ENCODE measurements around the gene GTPBP6. TPM values are rescaled to one million over a fixed set of nuclear protein-coding genes. Genes with fewer than 3 reads are reported as not detected.

Gene GTPBP6
- total RNA-seq, 1 experiment from 2014 or later, result 37.4 TPM

DNA sequence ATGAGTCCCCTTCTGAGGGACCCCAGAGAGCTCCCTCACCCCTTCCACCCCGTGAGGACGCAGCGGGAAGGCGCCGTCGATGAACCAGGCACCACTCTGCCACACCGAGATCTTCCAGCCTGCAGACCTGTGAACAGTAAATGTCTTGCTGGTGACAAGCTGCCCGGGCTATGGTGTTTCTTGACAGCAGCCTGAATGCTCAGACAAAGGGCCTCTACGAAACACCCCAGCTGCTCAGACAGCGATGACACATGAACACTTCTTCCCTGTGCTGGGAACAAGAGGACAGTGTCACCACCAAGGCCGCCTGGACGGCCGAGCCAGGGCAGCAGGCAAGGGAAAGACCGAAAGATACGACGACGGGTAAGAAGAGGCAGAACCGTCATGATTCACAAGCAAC is 30.6 kb upstream of the GTPBP6 start:
- BruUV-seq (replicated peaks), result no TSS peak
- ATAC-seq (no peak), DNase-seq (ENCODE audit: low read depth, low spot score) (no peak)
- intact Hi-C loops (cut with micrococcal nuclease; ENCODE audit: unreplicated experiment) (no loop called here), in situ Hi-C loops (cut with HindIII; ENCODE audit: low pct_unique_long_range_greater_than_20kb, low sequenced_read_pairs) (no loop called here)
- ChIA-PET CTCF (no interaction called here), POLR2A (no interaction called here)
- no peaks in the 10 kb centered on the region for H3K36me3 ChIP-seq (ENCODE audit: control insufficient read depth, insufficient read depth, low read length)
- TF ChIP-seq TCF7L2 (IDR thresholded peaks at IDR 0.05; ENCODE audit: low read depth, low read length) (no peak), SIN3A (IDR thresholded peaks at IDR 0.05; ENCODE audit: borderline replicate concordance, insufficient read depth, low read depth, low read length) (no peak), POLR2AphosphoS5 (IDR thresholded peaks at IDR 0.05; ENCODE audit: low read depth, low read length) (no peak), REST (IDR thresholded peaks at IDR 0.05; ENCODE audit: insufficient read depth in 1 of 2, low read depth in 2 of 2, low read length in 1 of 2) (no peak), CTCF (IDR thresholded peaks at IDR 0.05) (no peak)
- no peak overlapping the region for H3K27ac ChIP-seq (ENCODE audit: low read length)
- no peak overlapping the region for H3K4me3 ChIP-seq (ENCODE audit: low read depth in 2 of 2, low read length in 2 of 2)
- H3K9me3 ChIP-seq (ENCODE audit: control insufficient read depth, insufficient read depth, low read depth, low read length), result no peaks in the 10 kb centered on the region
- H3K4me1 ChIP-seq (ENCODE audit: control insufficient read depth, insufficient read depth, low read length), result no peaks in the 10 kb centered on the region
- no peaks in the 10 kb centered on the region for H3K27me3 ChIP-seq (ENCODE audit: control insufficient read depth, insufficient read depth, low read length)

GRCh38 chrX:348461-349117 is 30.0 kb upstream of the GTPBP6 start:
- no peaks in the 10 kb centered on the region for H3K4me1 ChIP-seq (ENCODE audit: control insufficient read depth, insufficient read depth, low read length)
- no peak overlapping the region for H3K27ac ChIP-seq (ENCODE audit: low read length)
- no peak overlapping the region for H3K4me3 ChIP-seq (ENCODE audit: low read depth in 2 of 2, low read length in 2 of 2)
- no TSS peak for BruUV-seq (replicated peaks)
- ChIA-PET POLR2A (no interaction called here), CTCF (no interaction called here)
- H3K9me3 ChIP-seq (ENCODE audit: control insufficient read depth, insufficient read depth, low read depth, low read length), result no peaks in the 10 kb centered on the region
- H3K36me3 ChIP-seq (ENCODE audit: control insufficient read depth, insufficient read depth, low read length), result no peaks in the 10 kb centered on the region
- TF ChIP-seq TCF7L2 (IDR thresholded peaks at IDR 0.05; ENCODE audit: low read depth, low read length) (no peak), CTCF (IDR thresholded peaks at IDR 0.05) (no peak), SIN3A (IDR thresholded peaks at IDR 0.05; ENCODE audit: borderline replicate concordance, insufficient read depth, low read depth, low read length) (no peak), POLR2AphosphoS5 (IDR thresholded peaks at IDR 0.05; ENCODE audit: low read depth, low read length) (no peak), REST (IDR thresholded peaks at IDR 0.05; ENCODE audit: insufficient read depth in 1 of 2, low read depth in 2 of 2, low read length in 1 of 2) (no peak)
- H3K27me3 ChIP-seq (ENCODE audit: control insufficient read depth, insufficient read depth, low read length), result no peaks in the 10 kb centered on the region
- DNase-seq (ENCODE audit: low read depth, low spot score), result no peak
- intact Hi-C loops (cut with micrococcal nuclease; ENCODE audit: unreplicated experiment), result no loop called here
- in situ Hi-C loops (cut with HindIII; ENCODE audit: low pct_unique_long_range_greater_than_20kb, low sequenced_read_pairs), result no loop called here
- no peak for ATAC-seq

Measured in Panc1 (cell line).